GM12878 (cell line): ENCODE data around the gene LMTK3. TPM values are rescaled to one million over a fixed set of nuclear protein-coding genes. Genes with fewer than 3 reads are reported as not detected.

ENCODE experiments used
- ATAC-seq: fragments of 200-7000 bp; cut with Tn5 transposase; 3 replicates; pipeline ENCODE4 v1.9.1; 2020; ENCODE audit warnings: mild to moderate bottlenecking, moderate library complexity
- BruUV-seq: library from RNA; stranded (reverse); fragments of 400-500 nt; replicated peaks from 2 replicates; lab custom pipeline; 2021; lab: Mats Ljungman, UMichigan
- CTCF ChIA-PET: fragments of 300-600 bp; sonication (Branson Sonifier 250); formaldehyde crosslinking; extraction: SDS; loops from one replicate; lab custom pipeline; 2021; ENCODE audit warnings: inconsistent platforms; lab: Yijun Ruan, JAX
- POLR2A ChIA-PET: fragments of 350-600 bp; formaldehyde crosslinking; extraction: SDS; loops from one replicate; lab custom pipeline; 2021; ENCODE audit warnings: inconsistent platforms; lab: Charles Lee
- RAD21 ChIA-PET: fragments of 300-600 bp; sonication (Branson Sonifier 250); formaldehyde crosslinking; loops from one replicate; lab custom pipeline; 2023; ENCODE audit warnings: antibody characterized with exemption; ENCODE audit not compliant: unreplicated experiment; lab: Charles Lee
- SMC1A ChIA-PET: fragments of 300-600 bp; sonication (Branson Sonifier 250); formaldehyde crosslinking; loops from one replicate; lab custom pipeline; 2023; ENCODE audit not compliant: unreplicated experiment, uncharacterized antibody; lab: Charles Lee
- DNase-seq: peaks from one replicate; pipeline ENCODE4 v3.0.0-alpha.2; 2011; ENCODE audit warnings: low read depth, low spot score
- FAIRE-seq: peaks from 3 replicates; lab custom pipeline; 2011; peaks lifted over from hg19 to GRCh38; lab: Jason Lieb, UNC
- H2AFZ ChIP-seq: 2 replicates; pipeline ENCODE4 v1.6.0; 2011; ENCODE audit warnings: low read depth, low read length, control low read depth; ENCODE audit not compliant: control insufficient read depth
- H3K27ac ChIP-seq: 2 replicates; pipeline ENCODE4 v1.5.1; 2011; ENCODE audit warnings: control low read depth; ENCODE audit not compliant: control insufficient read depth, insufficient read depth
- H3K27me3 ChIP-seq, 2 experiments: replicated peaks in 1 of 2; 2 replicates each; pipeline versions ENCODE4 v1.6.0 to v1.6.1; 2011; ENCODE audit warnings: low read length in 1 of 2; ENCODE audit not compliant: control insufficient read depth in 2 of 2, insufficient read depth in 2 of 2
- H3K36me3 ChIP-seq, 2 experiments: 2 replicates each; pipeline ENCODE4 v1.5.1; 2011; ENCODE audit warnings: low read length in 1 of 2; ENCODE audit not compliant: control insufficient read depth in 2 of 2, insufficient read depth in 2 of 2
- H3K4me1 ChIP-seq: 2 replicates; pipeline ENCODE4 v1.6.1; 2011; ENCODE audit warnings: mild to moderate bottlenecking, low read length, moderate library complexity, mixed read lengths; ENCODE audit not compliant: control insufficient read depth, insufficient read depth
- H3K4me2 ChIP-seq: 2 replicates; pipeline ENCODE4 v1.6.0; 2011; ENCODE audit warnings: control low read depth; ENCODE audit not compliant: control insufficient read depth, insufficient read depth
- H3K4me3 ChIP-seq: fragments of 200-600 bp; sonication (generic); 2 replicates; pipeline ENCODE4 v1.5.1; 2016
- H3K79me2 ChIP-seq: 2 replicates; pipeline ENCODE4 v1.6.0; 2011; ENCODE audit warnings: low read length; ENCODE audit not compliant: control insufficient read depth, insufficient read depth
- H3K9ac ChIP-seq: 2 replicates; pipeline ENCODE4 v1.8.0; 2011; ENCODE audit warnings: low read length, control low read depth, mixed read lengths; ENCODE audit not compliant: control insufficient read depth, insufficient read depth
- H3K9me3 ChIP-seq: replicated peaks from 3 replicates; pipeline ENCODE4 v1.5.1; 2011; ENCODE audit warnings: mild to moderate bottlenecking, low read length; ENCODE audit not compliant: control insufficient read depth, insufficient read depth
- H4K20me1 ChIP-seq: 2 replicates; pipeline ENCODE4 v1.6.0; 2011; ENCODE audit not compliant: control insufficient read depth, insufficient read depth
- ATF3 ChIP-seq: IDR thresholded peaks from 2 replicates; pipeline ENCODE4 v1.6.1; 2011; ENCODE audit warnings: low read depth, mild to moderate bottlenecking, low read length, moderate library complexity, borderline replicate concordance; ENCODE audit errors: extremely low read depth
- ATF7 ChIP-seq: fragments of 450-650 bp; IDR thresholded peaks from 2 replicates; pipeline ENCODE4 v1.6.1; 2016; ENCODE audit warnings: low read depth, mild to moderate bottlenecking
- BCL11A ChIP-seq: IDR thresholded peaks from 2 replicates; pipeline ENCODE4 v1.6.1; 2011; ENCODE audit warnings: low read depth, low read length
- E4F1 ChIP-seq: fragments of 450-650 bp; IDR thresholded peaks from 2 replicates; pipeline ENCODE4 v1.6.1; 2018; ENCODE audit warnings: borderline replicate concordance, mild to moderate bottlenecking; ENCODE audit not compliant: partially characterized antibody
- ELK1 ChIP-seq: IDR thresholded peaks from 2 replicates; pipeline ENCODE4 v1.6.1; 2012; ENCODE audit warnings: low read depth, low read length, improper control_type of control experiment
- GATAD2B ChIP-seq: fragments of 450-650 bp; conservative IDR thresholded peaks from 2 replicates; pipeline ENCODE4 v1.6.1; 2017; ENCODE audit warnings: low read depth, mild to moderate bottlenecking, moderate library complexity
- IKZF1 ChIP-seq: fragments of 450-650 bp; conservative IDR thresholded peaks from 2 replicates; pipeline ENCODE4 v1.6.1; 2017; ENCODE audit warnings: antibody characterized with exemption, mild to moderate bottlenecking
- IKZF2 ChIP-seq, 2 experiments: fragments of 450-650 bp; IDR thresholded peaks; 2 replicates each; pipeline ENCODE4 v1.6.1; 2017; ENCODE audit warnings: mild to moderate bottlenecking in 2 of 2, moderate library complexity in 2 of 2
- MAX ChIP-seq: IDR thresholded peaks from 2 replicates; pipeline ENCODE4 v1.6.1; 2012; ENCODE audit warnings: low read depth, low read length, improper control_type of control experiment
- MEF2B ChIP-seq: fragments of 450-650 bp; IDR thresholded peaks from 2 replicates; pipeline ENCODE4 v1.6.1; 2018; ENCODE audit warnings: mild to moderate bottlenecking, moderate library complexity; ENCODE audit not compliant: partially characterized antibody, poor library complexity, severe bottlenecking
- MXI1 ChIP-seq: fragments of 150-350 bp; IDR thresholded peaks from 2 replicates; pipeline ENCODE4 v1.6.1; 2011; ENCODE audit warnings: low read depth, mild to moderate bottlenecking, inconsistent platforms, low read length, improper control_type of control experiment
- PKNOX1 ChIP-seq: fragments of 450-650 bp; IDR thresholded peaks from 2 replicates; pipeline ENCODE4 v1.6.1; 2016; ENCODE audit warnings: mild to moderate bottlenecking
- STAT3 ChIP-seq: IDR thresholded peaks from 2 replicates; pipeline ENCODE4 v1.6.1; 2011; ENCODE audit warnings: low read depth, low read length, improper control_type of control experiment
- YBX1 ChIP-seq: fragments of 450-650 bp; IDR thresholded peaks from 2 replicates; pipeline ENCODE4 v1.6.1; 2016; ENCODE audit warnings: antibody characterized with exemption
- ZNF24 ChIP-seq: fragments of 450-650 bp; IDR thresholded peaks from 2 replicates; pipeline ENCODE4 v1.6.1; 2017; ENCODE audit warnings: antibody characterized with exemption, mild to moderate bottlenecking
- ZZZ3 ChIP-seq: IDR thresholded peaks from 2 replicates; pipeline ENCODE4 v1.6.1; 2011; ENCODE audit warnings: low read depth; ENCODE audit not compliant: control insufficient read depth, insufficient read length
- WGBS: methylation state at CpG from one replicate; pipeline ENCODE4 v1.1.6; 2016; ENCODE audit warnings: low lambda C conversion rate; ENCODE audit not compliant: insufficient replicate concordance, insufficient coverage; ENCODE audit errors: missing lambda C conversion rate; 5-methylcytosine and 5-hydroxymethylcytosine counted together
- in situ Hi-C: fragments of 300-500 bp; cut with MboI; formaldehyde crosslinking; loops from 9 replicates; pipeline ENCODE4 v1.14.3; 2018; ENCODE audit warnings: mixed read lengths
- intact Hi-C: fragments of 100-400 bp; cut with micrococcal nuclease; formaldehyde crosslinking; loops from one replicate; pipeline ENCODE4 v1.14.2; 2022; ENCODE audit not compliant: unreplicated experiment
- polyA plus RNA-seq, 11 experiments: library from polyadenylated mRNA; depleted of rRNA in 4 of 11; unstranded in 6 of 11; stranded (reverse) in 5 of 11; fragments of >200 nt; fragmentation: Nextera tagmentation in 4 of 11; fragmentation: Illumina TruSeq in 1 of 11; extraction: Ambion mirVana in 4 of 11; extraction: Trizol in 1 of 11; gene quantifications; 1 replicate in 1 of 11; 2 replicates in 10 of 11; pipeline versions ENCODE4 v1.2.1 to v1.2.3, GENCODE V29; 2011 to 2016; ENCODE audit warnings: inconsistent platforms in 2 of 11, missing spikeins in 2 of 11, low read depth in 1 of 11
- total RNA-seq, 4 experiments: library from RNA; depleted of rRNA in 3 of 4; stranded (reverse); fragments of >200 nt in 3 of 4; fragmentation: Illumina TruSeq in 1 of 4; extraction: Trizol in 1 of 4; gene quantifications; 2 replicates each; pipeline versions ENCODE4 v1.2.1 to v1.2.3, GENCODE V29; 2013 to 2021

LMTK3 gene
- total and polyA plus RNA-seq, 10 of the 15 experiments (the other 5 are each of a cell fraction or from before 2014, with no cell fraction given) = under 0.01 to 0.28 (median 0.04) TPM; not detected in 3

- peaks cover 20% of the 10 kb centered on the region for H3K4me1 ChIP-seq
- BruUV-seq = no TSS peak
- no peaks in the 10 kb centered on the region for H3K9me3 ChIP-seq
- intact Hi-C loops (loop anchor here (5.0 kb wide), 1 partner anchor 129 kb away; the partner anchor contains the start of genes SYNGR4 and TMEM143), in situ Hi-C loops (no loop called here)
- ChIA-PET RAD21 (interaction anchor here (1.2 to 3.7 kb wide), 4 partner anchors 15 to 93 kb away, joined by 3 to 42 read pairs (median 6); no protein-coding TSS in a partner anchor), POLR2A (no interaction called here), SMC1A (interaction anchor here (3.1 kb wide), 1 partner anchor 93 kb away, joined by 25 read pairs; no protein-coding TSS in a partner anchor), CTCF (interaction anchor here (0.7 to 6.0 kb wide), 6 partner anchors 10 to 1357 kb away, joined by 3 to 155 read pairs (median 10); partner anchors contain the start of gene EMP3)
- H3K27me3 ChIP-seq = peaks cover 1 to 3% of the 10 kb centered on the region in 2 experiments; a peak in 2 of 4 replicates
- H3K27ac ChIP-seq = no peak overlapping the region
- H3K9ac ChIP-seq = no peak overlapping the region
- H3K4me2 ChIP-seq = peak overlapping the region; percentile 30
- FAIRE-seq (no peak), DNase-seq (no peak), ATAC-seq (peak; percentile 52)
- no peaks in the 10 kb centered on the region for H3K79me2 ChIP-seq
- H3K4me3 ChIP-seq = no peak overlapping the region
- H4K20me1 ChIP-seq = no peaks in the 10 kb centered on the region
- WGBS = 44% methylated on average over 14 of the region's 50 CpGs
- no peak overlapping the region for H2AFZ ChIP-seq
- H3K36me3 ChIP-seq = no peaks in the 10 kb centered on the region
- TF ChIP-seq STAT3 (no peak), ATF3 (no peak), ELK1 (no peak), YBX1 (no peak), GATAD2B (no peak), E4F1 (no peak), IKZF2 (IDR thresholded peaks at IDR 0.05) (peak in 1 of 2 experiments; percentile 37; a peak in 1 of 4 replicates), BCL11A (no peak), IKZF1 (no peak), ZZZ3 (no peak), ATF7 (no peak), ZNF24 (no peak), MAX (no peak), PKNOX1 (peak; percentile 23; the same call in 1 of the 2 replicates), MXI1 (no peak), MEF2B (no peak)
These were observed 20.4 kb downstream of the LMTK3 start for GRCh38 chr19:48490981-48491792.
